ENCODE results near the gene MITF. TPM values are rescaled to one million over a fixed set of nuclear protein-coding genes. Genes with fewer than 3 reads are reported as not detected.

Gene MITF
- polyA plus RNA-seq, 1 of the 3 experiments (the other 2 are of a cell fraction), result 1.7 TPM

DNA sequence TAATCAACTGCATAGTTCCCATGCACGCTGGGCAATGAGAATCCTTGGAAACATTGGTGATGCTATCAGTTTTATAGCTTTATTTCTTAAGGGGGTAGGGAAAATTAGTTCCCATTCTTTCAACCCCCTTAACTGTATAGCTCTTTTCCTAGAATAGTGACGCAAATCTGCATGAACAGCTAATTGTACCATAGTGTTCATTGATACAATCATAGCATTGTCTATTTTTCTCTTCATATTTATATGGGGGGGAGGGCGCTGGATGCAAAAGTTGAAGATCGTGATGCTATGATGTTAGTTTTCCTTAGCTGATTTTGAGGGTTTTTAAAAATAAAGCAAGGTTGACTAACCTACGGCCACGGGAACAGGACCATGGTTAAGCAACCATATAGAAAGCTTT is 227.9 kb downstream of the MITF start:
- CTCF ChIA-PET, result interaction anchor here (0.9 to 1.0 kb wide), 2 partner anchors 20 to 276 kb away, joined by 3 read pairs; no protein-coding TSS in a partner anchor

DNA sequence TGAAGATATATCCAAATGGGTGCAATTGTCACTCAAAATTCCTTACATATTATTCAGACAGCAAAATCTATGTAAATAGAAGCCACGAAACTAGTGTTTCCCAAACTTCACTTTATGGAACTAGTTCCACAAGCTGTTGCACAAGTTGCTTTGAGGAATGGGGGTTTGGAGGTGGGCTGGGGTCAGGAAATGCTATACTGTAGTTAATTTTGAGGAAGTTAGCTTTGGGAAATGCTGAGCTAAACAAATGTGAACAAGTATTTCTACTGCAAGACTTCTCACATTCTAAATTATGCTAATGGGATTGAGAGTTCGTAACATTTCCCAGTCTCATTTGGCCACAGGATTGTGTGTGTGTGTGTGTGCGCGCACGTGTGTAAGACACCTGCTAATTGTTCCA is 231.6 kb downstream of the MITF start:
- Histone ChIP-seq H3K27me3 (ENCODE audit: insufficient read depth) (no peaks in the 10 kb centered on the region), H3K27ac (ENCODE audit: low read depth in 2 of 2, low read length in 1 of 2) (no peak overlapping the region), H3K36me3 (replicated peaks in 1 of 2; ENCODE audit: control insufficient read depth in 1 of 2, insufficient read depth in 2 of 2, low read length in 1 of 2) (no peaks in the 10 kb centered on the region), H3K9ac (no peak overlapping the region), H3K4me2 (no peak overlapping the region), H3K4me3 (ENCODE audit: low read depth in 2 of 2, low read length in 1 of 2) (no peak overlapping the region), H3K9me3 (no peaks in the 10 kb centered on the region), H3K9me2 (no peaks in the 10 kb centered on the region), H4K20me1 (ENCODE audit: insufficient read depth) (no peaks in the 10 kb centered on the region), H2AFZ (ENCODE audit: low read depth) (no peak overlapping the region), H3K4me1 (ENCODE audit: control insufficient read depth in 1 of 2, insufficient read depth in 2 of 2, low read depth in 1 of 2, low read length in 1 of 2) (no peaks in the 10 kb centered on the region; a peak in 1 of 4 replicates), H3K79me2 (ENCODE audit: insufficient read depth) (no peaks in the 10 kb centered on the region), H3F3A (replicated peaks; ENCODE audit: insufficient read depth) (no peaks in the 10 kb centered on the region)
- 79% methylated on average over 5 of the region's 5 CpGs for WGBS (ENCODE audit: low lambda C conversion rate)
- ChIA-PET POLR2A (no interaction called here), CTCF (interaction anchor here (1.0 to 1.2 kb wide), 2 partner anchors 9 to 22 kb away, joined by 3 to 4 read pairs; no protein-coding TSS in a partner anchor)
- DNase-seq, result no peak
- no peak for TF ChIP-seq GABPA (IDR thresholded peaks at IDR 0.05; ENCODE audit: low read depth)
- TF ChIP-seq, protein P1, sequence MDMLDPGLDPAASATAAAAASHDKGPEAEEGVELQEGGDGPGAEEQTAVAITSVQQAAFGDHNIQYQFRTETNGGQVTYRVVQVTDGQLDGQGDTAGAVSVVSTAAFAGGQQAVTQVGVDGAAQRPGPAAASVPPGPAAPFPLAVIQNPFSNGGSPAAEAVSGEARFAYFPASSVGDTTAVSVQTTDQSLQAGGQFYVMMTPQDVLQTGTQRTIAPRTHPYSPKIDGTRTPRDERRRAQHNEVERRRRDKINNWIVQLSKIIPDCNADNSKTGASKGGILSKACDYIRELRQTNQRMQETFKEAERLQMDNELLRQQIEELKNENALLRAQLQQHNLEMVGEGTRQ (IDR thresholded peaks at IDR 0.05; ENCODE audit: borderline replicate concordance, low read depth, low read length), result no peak
- no peak for TF ChIP-seq ELF1 (IDR thresholded peaks at IDR 0.05)
- TF ChIP-seq SIN3A (IDR thresholded peaks at IDR 0.05; ENCODE audit: borderline replicate concordance, low read depth, low read length), result no peak
- TF ChIP-seq, protein P2, sequence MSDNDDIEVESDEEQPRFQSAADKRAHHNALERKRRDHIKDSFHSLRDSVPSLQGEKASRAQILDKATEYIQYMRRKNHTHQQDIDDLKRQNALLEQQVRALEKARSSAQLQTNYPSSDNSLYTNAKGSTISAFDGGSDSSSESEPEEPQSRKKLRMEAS (IDR thresholded peaks at IDR 0.05; ENCODE audit: low read depth), result no peak
- no peak for TF ChIP-seq MXI1 (IDR thresholded peaks at IDR 0.05; ENCODE audit: low read depth, low read length)
- TF ChIP-seq, protein P3, sequence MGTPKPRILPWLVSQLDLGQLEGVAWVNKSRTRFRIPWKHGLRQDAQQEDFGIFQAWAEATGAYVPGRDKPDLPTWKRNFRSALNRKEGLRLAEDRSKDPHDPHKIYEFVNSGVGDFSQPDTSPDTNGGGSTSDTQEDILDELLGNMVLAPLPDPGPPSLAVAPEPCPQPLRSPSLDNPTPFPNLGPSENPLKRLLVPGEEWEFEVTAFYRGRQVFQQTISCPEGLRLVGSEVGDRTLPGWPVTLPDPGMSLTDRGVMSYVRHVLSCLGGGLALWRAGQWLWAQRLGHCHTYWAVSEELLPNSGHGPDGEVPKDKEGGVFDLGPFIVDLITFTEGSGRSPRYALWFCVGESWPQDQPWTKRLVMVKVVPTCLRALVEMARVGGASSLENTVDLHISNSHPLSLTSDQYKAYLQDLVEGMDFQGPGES (IDR thresholded peaks at IDR 0.05; ENCODE audit: low read depth, low read length), result no peak
- TF ChIP-seq FOSL2 (IDR thresholded peaks at IDR 0.05; ENCODE audit: borderline replicate concordance, low read depth), result no peak
- TF ChIP-seq FOXM1 (IDR thresholded peaks at IDR 0.05; ENCODE audit: low read depth), result no peak
- TF ChIP-seq, protein P4, sequence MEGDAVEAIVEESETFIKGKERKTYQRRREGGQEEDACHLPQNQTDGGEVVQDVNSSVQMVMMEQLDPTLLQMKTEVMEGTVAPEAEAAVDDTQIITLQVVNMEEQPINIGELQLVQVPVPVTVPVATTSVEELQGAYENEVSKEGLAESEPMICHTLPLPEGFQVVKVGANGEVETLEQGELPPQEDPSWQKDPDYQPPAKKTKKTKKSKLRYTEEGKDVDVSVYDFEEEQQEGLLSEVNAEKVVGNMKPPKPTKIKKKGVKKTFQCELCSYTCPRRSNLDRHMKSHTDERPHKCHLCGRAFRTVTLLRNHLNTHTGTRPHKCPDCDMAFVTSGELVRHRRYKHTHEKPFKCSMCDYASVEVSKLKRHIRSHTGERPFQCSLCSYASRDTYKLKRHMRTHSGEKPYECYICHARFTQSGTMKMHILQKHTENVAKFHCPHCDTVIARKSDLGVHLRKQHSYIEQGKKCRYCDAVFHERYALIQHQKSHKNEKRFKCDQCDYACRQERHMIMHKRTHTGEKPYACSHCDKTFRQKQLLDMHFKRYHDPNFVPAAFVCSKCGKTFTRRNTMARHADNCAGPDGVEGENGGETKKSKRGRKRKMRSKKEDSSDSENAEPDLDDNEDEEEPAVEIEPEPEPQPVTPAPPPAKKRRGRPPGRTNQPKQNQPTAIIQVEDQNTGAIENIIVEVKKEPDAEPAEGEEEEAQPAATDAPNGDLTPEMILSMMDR (IDR thresholded peaks at IDR 0.05), result no peak
- no peak for TF ChIP-seq TEAD4 (IDR thresholded peaks at IDR 0.05; ENCODE audit: borderline replicate concordance, insufficient read depth)

More for the DNA sequence above, 227.9 kb downstream of the MITF start:
- no peak overlapping the region for H3K9ac ChIP-seq
- no peak for DNase-seq
- H3K4me1 ChIP-seq (ENCODE audit: control insufficient read depth in 1 of 2, insufficient read depth in 2 of 2, low read depth in 1 of 2, low read length in 1 of 2), result no peaks in the 10 kb centered on the region
- H3K27me3 ChIP-seq (ENCODE audit: insufficient read depth), result no peaks in the 10 kb centered on the region
- no peaks in the 10 kb centered on the region for H4K20me1 ChIP-seq (ENCODE audit: insufficient read depth)
- H3K27ac ChIP-seq (ENCODE audit: low read depth in 2 of 2, low read length in 1 of 2), result no peak overlapping the region
- no peaks in the 10 kb centered on the region for H3K36me3 ChIP-seq (replicated peaks in 1 of 2; ENCODE audit: control insufficient read depth in 1 of 2, insufficient read depth in 2 of 2, low read length in 1 of 2)
- H3K9me3 ChIP-seq, result no peaks in the 10 kb centered on the region
- H3F3A ChIP-seq (replicated peaks; ENCODE audit: insufficient read depth), result no peaks in the 10 kb centered on the region
- no peaks in the 10 kb centered on the region for H3K9me2 ChIP-seq
- 78% methylated on average over 6 of the region's 6 CpGs for WGBS (ENCODE audit: low lambda C conversion rate)
- H3K4me3 ChIP-seq (ENCODE audit: low read depth in 2 of 2, low read length in 1 of 2), result no peak overlapping the region
- TF ChIP-seq FOXJ3 (CRISPR knock-in tag; IDR thresholded peaks at IDR 0.05), result no peak
- no peak for TF ChIP-seq MEF2A (IDR thresholded peaks at IDR 0.05; ENCODE audit: borderline replicate concordance, low read depth)
- TF ChIP-seq, protein P1 (IDR thresholded peaks at IDR 0.05; ENCODE audit: borderline replicate concordance, low read depth, low read length), result no peak
- TF ChIP-seq, protein P5, sequence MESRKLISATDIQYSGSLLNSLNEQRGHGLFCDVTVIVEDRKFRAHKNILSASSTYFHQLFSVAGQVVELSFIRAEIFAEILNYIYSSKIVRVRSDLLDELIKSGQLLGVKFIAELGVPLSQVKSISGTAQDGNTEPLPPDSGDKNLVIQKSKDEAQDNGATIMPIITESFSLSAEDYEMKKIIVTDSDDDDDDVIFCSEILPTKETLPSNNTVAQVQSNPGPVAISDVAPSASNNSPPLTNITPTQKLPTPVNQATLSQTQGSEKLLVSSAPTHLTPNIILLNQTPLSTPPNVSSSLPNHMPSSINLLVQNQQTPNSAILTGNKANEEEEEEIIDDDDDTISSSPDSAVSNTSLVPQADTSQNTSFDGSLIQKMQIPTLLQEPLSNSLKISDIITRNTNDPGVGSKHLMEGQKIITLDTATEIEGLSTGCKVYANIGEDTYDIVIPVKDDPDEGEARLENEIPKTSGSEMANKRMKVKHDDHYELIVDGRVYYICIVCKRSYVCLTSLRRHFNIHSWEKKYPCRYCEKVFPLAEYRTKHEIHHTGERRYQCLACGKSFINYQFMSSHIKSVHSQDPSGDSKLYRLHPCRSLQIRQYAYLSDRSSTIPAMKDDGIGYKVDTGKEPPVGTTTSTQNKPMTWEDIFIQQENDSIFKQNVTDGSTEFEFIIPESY (IDR thresholded peaks at IDR 0.05; ENCODE audit: borderline replicate concordance, low read depth), result no peak
- no peak for TF ChIP-seq RXRA (IDR thresholded peaks at IDR 0.05; ENCODE audit: borderline replicate concordance, low read depth)
- TF ChIP-seq SMC3 (IDR thresholded peaks at IDR 0.05; ENCODE audit: low read depth, low read length), result no peak
- no peak for TF ChIP-seq NRF1 (IDR thresholded peaks at IDR 0.05; ENCODE audit: low read depth, low read length)
- TF ChIP-seq GABPA (IDR thresholded peaks at IDR 0.05; ENCODE audit: low read depth), result no peak
- TF ChIP-seq SIN3A (IDR thresholded peaks at IDR 0.05; ENCODE audit: borderline replicate concordance, low read depth, low read length), result no peak
- no peak for TF ChIP-seq NFIC (IDR thresholded peaks at IDR 0.05; ENCODE audit: borderline replicate concordance)
- TF ChIP-seq TEAD4 (IDR thresholded peaks at IDR 0.05; ENCODE audit: borderline replicate concordance, insufficient read depth), result no peak
- TF ChIP-seq, protein P3 (IDR thresholded peaks at IDR 0.05; ENCODE audit: low read depth, low read length), result no peak
- no peak overlapping the region for H2AFZ ChIP-seq (ENCODE audit: low read depth)
- H3K79me2 ChIP-seq (ENCODE audit: insufficient read depth), result no peaks in the 10 kb centered on the region
- no peak overlapping the region for H3K4me2 ChIP-seq
- POLR2A ChIA-PET, result no interaction called here
